Stimulated activated CD4-positive, alpha-beta T cell treated with anti-CD3 and anti-CD28 coated beads, Interleukin-1b, Interleukin-23, amount 100 ng/mL, for 48 hours (primary cell): Measurements from ENCODE around the gene ANAPC2.
A peak's percentile ranks its signal among the peaks of the same experiment; 100 is the strongest.

Experiments used
- DNase-seq: peaks from one replicate; pipeline ENCODE4 v3.0.0-alpha.2; 2020

ANAPC2 gene

DNA sequence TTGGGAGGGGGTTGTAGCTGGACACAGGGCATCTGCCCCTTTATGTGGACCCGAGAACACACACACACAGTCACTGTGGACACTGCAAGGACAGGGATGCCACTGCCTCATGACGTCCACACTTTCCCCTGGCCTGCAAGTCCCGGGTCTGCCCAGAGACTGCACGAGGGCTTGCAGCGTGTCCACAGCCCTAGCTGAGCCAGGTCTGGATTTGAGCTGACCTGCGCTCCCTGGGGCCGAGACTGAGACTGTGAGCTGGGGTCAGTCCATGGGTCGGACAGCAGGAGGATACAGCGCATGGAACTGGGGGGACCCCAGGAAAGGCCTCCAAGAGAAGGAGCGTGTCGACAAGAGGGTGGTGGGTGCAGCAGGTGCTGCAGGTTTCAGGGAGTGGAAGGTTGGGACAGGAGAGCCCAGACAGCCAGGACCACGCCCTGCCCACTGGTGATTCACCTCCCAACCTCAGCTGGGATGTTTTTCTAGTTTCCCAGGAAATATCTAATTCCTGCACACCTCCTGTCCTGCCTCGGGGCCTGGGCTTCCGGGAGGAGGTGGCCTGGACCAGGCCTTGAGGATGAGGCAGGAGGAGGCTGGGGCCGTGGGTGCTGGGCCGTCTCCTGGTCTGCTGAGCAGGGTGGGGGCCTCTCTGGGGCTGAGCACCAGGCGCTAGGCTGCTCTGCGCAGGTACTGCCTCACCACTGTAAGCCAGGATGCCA is 38.1 kb upstream of the ANAPC2 start:
- DNase-seq, result no peak

DNA sequence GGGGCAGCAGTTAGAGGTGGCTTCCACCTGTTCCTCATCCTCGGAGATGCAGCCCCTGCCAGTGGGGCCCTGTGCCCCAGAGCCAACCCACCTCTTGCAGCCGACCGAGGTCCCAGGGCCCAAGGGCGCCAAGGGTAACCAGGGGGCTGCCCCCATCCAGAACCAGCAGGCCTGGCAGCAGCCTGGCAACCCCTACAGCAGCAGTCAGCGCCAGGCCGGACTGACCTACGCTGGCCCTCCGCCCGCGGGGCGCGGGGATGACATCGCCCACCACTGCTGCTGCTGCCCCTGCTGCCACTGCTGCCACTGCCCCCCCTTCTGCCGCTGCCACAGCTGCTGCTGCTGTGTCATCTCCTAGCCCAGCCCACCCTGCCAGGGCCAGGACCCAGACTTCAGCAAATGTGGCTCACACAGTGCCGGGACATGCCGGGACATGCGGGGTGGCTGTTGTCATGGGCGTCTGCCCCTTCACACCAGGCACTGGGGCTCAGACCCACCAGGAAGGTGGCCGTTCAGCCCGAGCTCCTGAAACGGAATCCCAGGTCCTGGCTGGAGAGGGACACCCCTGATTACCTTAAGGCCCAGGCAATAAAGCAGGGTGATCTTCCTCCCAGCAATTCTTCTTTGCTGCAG is 37.5 kb upstream of the ANAPC2 start:
- DNase-seq, result no peak

DNA sequence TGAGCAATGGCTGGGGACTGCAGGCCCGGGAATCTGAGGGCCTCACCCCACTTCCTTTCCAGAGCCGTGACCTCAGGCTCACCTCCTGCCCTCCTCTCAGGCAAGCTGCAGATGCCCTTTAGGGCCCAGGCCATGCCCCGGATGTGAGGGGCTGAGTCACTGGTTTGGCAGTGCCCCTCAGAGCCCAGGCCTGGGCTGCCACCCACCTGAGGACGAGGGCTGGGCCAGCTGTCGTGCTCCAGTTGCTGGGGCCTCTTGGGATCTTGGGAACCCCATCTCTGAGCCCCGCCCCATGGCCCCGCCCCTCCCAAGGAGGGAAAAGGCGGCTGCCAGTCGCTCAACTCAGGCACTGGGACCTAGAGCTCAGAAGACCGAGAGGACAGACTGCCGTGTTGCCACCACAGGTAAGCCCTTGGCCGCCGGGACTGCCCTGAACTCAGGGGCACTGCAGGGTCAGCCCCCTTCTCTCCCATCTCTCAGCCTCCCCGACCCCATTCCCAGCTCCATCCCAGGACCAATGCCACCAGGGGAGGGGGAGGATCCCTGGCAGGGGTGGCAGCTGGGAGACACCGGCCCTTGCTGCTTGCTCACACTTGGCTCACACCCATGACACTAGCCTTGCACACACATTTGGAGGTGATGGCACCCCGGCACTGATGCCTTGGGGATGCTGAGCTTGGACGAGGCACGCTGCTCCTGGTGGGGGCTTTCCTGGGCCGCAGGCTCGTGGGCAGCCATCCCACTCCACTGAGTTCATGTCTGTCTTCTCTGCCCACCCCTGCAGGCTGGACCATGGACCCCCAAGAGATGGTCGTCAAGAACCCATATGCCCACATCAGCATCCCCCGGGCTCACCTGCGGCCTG is 36.7 kb upstream of the ANAPC2 start, which contains the start of gene CYSRT1:
CYSRT1 (plus strand) TSS at position 345 of the 865 bp plus-strand sequence; CDS start at position 793, 448 bp downstream.
- DNase-seq, result peak; percentile 33

DNA sequence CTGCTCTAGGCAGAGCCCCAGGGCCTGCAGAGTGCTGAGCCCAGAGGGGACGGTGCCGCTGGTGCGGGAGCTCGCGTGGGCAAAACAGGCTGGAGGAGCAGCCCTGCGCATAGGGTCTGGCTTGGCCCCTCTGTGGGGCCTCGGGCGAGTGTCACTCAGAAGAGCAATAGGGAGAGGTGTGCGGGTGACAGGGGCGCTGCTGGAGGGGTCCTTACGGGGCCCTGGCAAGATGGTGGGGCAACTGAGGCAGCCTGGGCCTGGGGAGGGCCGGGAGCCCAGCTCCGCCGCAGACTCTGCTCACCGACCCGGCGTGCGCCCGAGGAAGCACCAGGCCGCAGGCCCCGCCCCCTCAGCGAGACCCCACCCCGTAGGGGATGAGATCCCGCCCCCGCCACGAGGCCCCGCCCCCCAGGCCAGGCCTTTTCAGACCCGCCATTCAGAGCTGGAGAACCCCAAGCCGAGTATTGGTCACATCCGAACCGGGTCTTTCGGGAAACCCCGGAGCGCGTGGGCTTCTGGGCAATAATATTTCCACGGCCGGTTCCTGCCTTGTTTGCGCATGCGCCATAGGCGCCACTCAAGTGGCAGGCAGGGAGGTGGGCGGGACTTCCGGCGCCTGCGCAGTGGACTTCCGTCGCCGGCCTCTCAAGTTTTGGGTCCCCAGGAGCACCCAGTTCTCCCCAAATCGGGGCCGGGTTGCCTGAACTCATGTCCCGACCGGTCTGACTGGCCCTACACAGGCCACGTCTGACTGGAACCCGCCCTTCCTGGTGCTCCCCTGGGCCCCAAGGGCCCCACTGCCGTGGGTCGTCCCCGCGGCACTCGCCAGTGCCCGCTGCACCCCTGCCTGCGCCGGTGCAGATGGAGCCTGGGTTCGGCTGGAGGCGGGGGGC is 35.0 kb upstream of the ANAPC2 start:
- peak; percentile 99 for DNase-seq

DNA sequence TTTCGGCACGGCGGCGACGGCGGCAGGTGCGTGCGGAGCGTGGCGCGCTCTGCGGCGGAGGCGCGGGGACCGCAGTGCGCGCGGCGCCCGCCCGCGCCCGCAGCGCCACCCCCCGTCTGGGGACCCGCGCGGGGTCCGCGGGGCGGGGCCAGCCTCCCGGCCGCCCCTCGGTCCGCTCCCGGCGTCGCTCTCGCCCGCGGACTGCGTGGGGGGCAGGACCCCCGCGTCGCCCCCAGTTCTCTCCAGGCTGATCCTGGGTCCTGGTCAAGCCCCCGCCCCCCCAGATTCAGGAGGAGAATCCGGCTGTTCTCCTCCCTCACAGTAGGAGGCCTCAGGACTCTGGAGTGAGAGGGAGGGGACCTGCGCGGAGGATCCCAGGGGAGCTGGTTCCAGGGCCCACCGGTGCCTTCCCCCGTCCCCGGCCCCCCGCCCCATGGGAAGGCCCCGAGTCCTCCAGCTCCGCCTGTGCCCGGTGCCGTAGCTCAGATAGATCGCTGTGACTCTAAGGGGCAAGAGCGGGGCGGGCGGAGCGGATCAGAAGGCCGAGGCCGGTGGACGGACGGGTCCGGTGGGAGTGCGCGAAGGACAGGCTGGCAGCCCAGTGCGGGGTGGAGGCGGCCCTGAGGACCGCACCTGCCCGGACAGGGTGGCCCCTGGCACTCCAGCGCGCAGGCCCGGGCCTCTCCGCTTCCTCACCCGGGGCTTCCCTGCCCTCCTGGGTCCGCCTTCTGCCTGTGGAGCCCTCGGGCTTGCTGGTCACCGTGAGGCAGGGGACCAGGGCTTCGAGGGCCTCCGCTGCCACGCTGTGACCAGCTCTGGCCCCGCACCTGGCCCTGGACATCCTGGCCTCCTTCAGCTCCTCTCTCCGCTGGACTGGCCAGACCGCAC is 34.1 kb upstream of the ANAPC2 start, which contains the start of gene RNF208:
RNF208 (minus strand) TSS at position 51 of the 888 bp plus-strand sequence. CDS start 1,028 bp downstream, outside the sequence.
- DNase-seq, result no peak

DNA sequence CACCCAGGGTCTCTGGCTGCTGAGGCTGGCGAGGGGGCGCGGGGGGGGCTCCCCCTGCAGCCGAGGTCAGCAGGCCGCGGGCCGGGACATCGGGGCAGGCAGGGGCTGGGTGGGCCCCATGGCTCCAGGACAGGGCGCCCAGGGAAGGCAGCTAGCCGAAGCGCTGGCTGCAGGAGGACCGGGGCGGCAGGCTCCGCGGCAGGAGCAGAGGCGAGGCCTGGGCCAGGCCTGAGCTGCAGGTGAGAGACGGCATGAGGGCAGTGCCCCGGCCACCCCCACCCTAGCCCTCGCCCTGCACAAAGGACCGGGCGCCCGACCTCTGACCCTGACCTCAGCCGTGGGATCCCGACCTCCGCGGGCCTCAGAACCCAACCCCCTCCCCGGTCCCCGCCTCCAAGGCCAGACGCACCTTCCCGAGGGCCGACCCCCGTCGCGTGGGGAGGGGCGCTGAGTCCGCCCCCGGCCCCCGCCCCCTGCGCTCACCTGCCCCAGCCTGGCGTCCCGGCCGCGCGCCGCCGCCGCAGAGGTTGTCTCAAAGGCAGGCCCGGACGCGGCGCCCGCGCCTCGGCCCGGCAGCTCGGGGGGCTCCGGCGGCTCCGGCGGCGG is 33.2 kb upstream of the ANAPC2 start:
- DNase-seq, result no peak

DNA sequence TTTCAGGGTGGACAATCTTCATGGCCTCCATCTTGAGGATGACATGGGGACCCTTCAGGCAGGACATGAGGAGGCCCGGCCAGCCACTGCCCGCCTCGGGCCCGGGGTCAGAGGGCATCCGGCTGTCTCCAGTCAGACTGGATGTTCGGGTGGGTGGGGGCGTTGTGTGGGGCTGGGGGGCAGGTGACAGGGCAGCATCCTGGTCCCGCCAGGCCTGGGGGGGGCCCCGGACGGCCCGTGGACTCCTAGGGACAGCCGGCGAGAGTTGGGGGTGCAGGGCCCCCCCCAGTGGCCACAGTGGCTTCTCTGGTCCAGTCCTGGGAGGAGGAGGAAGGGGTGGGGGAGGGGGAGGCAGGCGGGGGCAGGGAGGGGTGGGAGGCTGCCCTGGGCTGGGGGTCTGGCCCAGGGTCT is 32.7 kb upstream of the ANAPC2 start:
- no peak for DNase-seq

DNA sequence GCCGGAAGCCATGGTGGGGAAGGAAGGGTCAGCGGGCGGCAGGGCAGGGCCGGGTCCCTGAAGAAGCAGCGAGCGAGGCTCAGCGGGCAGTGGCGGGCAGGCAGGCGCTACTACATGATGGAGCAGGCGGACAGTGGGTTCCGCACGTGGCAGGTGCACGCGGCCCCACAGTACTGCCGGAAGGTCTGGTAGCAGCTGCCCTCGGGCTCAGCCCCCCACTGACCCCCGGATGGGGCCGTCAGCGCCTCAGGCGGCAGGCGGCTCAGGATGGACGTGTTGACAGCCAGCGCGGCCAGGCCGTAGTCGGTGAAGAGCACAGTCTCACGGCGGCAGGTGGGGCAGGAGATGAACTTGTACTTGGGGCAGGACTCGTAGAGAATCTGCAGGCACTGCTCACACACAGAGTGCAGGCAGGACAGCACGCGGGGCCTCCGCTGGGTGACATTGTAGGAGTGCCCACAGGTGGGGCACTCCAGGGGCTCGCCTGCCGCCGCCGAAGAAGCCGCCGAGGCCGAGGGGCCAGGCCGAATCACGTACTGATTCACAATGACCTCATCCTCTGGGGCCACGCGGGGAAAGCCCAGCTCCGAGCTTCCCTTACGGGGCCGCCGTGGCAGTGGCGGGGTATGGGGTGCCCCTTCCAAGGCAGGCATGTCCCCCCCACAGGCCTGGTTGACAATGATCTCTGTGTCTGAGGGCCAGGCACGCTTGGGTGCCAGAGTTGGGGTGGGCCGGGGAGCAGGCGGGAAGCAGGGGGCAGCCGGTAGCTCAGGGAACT is 32.1 kb upstream of the ANAPC2 start:
- no peak for DNase-seq

DNA sequence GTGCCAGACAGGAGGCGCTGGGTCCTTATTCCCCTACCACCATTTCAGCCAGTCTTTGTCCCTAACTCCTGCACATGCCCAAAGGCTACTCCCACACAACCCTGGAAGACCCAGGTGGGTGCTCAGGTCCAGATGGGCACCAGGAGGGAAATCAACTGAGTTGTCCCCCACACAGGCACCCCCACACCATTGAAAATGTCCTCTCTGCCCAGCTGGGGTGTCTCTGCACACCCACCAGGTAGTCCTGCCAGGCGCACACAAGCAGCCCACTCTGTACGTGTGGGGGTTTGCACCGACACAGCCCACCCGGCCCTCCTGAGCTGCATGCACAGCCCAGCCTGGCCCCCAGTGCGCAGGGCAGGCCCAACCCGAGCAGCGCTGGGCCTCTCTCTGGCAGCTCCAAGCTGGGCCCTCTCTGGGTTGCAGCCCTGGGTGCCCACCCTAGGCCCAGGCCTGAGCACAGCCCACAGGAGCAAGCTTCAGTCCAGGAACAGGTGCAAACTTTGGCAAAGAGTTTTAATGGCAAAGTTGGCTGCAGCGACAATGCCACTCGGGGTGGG is 31.5 kb upstream of the ANAPC2 start:
- no peak for DNase-seq

DNA sequence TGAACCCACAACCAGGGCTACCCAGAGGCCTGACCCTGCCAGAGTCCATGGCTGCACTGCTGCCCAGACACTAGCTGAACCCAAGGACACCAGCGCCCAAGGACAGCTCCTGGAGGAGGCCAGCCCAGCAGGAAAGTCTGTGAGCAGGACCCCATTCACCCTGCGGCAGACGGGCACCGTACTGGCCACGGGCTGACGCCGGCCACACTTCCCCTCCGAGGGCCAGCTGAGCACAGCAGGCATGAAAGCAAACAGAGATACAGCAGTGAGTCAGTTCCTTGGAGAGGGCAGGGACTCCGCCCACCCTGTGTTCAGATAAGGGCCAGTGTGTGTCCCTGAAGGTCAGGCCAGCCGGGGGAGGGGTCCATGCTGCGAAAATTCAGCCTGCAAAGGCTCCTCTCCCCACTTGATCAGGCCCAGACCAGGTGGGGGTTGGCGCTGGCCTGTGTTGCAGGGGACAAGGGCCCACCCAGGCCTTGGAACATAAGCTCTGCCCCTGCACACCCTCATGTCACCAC is 30.5 kb upstream of the ANAPC2 start:
- no peak for DNase-seq

DNA sequence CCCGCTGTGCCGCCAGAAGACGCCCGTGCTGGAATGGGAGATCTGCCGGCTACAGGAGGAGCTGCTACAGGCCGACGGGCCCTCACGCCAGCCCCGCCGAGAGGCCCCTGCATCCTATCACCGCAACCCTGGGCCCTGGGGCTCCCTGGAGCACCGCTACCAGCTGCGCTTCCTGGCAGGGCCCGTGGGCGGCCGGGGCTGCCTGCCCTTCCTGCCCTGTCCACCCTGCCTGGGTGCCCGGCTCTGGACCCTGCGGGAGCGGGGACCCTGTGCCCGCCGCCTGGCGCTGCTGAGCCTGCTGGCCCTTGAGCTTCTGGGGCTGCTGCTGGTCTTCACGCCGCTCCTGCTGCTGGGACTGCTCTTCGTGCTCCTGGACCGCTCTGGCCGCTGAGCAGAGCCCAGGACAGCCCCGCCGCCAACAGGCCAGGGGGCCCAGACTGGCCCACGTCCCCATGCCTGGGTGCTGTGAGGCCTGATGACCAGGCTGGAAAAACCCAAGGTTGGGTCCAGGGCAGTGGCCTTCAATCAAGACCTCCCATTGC is 29.9 kb upstream of the ANAPC2 start:
- no peak for DNase-seq

DNA sequence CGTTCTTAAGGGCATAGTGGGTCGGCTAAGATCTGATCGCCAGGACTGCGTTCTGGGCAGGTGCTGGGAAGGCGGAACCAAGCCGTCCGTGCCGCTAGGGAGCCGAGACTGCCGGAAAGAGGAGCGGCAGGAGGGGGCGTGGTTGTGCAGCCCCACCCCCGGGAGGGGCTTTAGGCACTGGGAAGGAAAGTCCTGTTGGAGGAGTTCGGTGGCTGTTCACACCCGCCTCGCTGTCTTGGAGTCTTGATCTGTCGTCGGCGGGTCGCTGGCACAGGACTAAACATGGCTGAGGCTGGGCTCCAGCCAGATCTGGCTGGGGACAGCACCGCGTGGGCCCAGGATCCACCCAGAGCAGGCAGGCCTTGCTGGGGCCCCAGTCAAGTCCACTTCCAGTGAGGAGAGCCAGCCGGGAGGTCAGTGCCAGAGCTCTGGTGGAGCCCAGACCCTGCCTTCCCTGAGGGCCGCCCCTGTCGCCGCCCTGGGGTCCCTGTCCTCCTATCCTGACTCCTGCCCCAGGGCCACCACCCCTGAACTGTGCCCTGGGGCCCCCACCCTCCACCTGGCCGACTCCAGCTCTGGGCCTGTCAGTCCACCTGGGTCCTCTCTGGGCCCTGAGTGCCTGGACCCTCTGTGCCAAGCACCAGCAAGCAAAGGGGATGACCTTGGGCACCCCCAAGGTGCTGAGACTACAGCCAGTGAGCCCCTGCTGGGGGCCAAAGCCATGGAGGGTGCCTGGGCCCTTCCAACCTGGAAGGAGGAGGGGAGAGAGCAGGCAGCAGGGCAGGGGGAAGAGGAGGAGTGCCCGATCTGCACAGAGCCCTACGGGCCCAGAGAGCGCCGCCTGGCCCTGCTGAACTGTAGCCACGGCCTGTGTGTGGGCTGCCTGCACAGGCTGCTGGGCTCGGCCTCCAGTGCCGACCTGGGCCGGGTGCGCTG is 29.2 kb upstream of the ANAPC2 start:
- no peak for DNase-seq

DNA sequence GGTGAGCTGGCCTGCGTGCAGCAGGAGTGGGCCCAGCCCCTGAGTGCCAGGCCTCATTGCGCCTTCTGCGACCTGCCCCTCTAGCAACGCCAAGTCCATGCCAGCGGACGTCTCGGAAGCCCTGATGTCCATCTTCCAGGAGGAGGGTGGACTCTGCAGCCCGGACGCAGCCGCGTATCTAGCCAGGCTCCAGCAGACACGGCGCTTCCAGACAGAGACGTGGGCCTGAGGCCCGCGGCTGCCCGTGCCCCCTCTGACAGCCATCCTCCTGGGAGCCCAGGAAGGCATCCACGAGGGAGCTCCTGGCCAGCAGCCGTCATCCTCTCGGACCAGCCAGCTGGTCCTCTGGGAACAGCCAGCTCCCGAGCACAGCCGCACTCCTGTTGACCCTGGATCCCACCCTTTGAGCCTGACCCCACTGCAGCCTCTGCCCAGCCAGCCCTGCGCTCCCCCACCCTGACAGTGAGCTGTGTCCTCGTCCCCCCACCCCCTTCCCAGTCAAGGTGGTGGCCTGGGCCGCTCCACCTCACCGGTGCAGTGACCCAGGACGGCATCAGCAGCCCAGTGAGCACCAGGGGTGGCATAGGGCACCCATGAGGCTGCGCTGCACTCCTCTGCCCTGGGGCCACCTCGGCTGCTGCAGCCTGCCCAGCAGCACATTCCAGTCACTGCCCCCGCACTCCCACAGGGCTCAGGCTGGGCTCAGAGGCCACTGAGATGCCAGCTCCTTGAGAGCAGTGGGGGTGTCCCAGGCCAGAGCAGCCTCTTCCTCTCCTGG is 28.0 kb upstream of the ANAPC2 start:
- DNase-seq, result no peak

DNA sequence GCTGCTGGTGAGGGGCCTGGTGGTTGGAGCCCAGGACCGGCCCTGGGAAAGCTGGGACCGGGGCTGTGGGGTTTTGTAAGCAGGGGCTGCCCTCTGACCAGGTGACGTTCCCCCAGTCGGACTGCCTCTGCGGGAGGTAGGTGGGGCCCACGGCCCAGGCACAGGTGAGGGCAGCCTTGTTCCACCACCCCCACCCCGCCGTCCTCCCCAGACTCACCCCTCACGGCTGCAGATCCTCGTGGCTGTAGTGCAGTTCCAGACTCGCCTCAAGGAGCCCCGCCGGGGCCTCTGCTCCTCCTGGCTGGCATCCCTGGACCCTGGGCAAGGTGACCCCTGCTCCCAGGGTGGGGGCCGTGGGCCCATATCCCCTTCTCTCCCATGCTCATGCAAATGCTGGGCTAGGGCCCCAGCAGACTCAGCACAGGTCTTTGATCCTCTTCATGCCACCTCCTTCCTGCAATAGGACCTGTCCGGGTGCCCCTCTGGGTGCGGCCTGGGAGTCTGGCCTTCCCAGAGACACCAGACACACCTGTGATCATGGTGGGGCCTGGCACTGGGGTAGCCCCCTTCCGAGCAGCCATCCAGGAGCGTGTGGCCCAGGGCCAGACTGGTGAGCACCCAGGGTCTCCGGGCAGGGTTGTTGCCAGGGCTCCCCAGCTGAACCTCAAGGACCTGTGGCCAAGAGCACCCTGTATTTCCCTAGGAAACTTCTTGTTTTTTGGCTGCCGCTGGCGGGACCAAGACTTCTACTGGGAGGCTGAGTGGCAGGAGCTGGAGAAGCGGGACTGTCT is 27.0 kb upstream of the ANAPC2 start:
- DNase-seq, result no peak

DNA sequence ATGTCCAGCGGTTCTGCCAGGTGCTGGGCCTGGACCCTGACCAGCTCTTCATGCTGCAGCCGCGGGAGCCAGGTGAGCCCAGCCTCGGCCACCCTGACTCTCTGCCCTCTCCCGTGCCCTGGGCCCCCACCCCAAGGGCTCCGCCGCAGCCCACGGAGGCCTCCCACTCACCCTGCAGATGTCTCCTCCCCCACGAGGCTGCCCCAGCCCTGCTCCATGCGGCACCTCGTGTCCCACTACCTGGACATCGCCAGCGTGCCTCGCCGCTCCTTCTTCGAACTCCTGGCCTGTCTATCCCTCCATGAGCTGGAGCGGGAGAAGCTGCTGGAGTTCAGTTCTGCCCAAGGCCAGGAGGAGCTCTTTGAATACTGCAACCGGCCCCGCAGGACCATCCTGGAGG is 26.3 kb upstream of the ANAPC2 start:
- no peak for DNase-seq
